ENCODE data around the gene ZNF768. TPM values are rescaled to one million over a fixed set of nuclear protein-coding genes. Genes with fewer than 3 reads are reported as not detected.

Gene ZNF768
- total and polyA plus RNA-seq, 2 experiments from 2014 or later: 8.3 to 43.0 TPM

DNA sequence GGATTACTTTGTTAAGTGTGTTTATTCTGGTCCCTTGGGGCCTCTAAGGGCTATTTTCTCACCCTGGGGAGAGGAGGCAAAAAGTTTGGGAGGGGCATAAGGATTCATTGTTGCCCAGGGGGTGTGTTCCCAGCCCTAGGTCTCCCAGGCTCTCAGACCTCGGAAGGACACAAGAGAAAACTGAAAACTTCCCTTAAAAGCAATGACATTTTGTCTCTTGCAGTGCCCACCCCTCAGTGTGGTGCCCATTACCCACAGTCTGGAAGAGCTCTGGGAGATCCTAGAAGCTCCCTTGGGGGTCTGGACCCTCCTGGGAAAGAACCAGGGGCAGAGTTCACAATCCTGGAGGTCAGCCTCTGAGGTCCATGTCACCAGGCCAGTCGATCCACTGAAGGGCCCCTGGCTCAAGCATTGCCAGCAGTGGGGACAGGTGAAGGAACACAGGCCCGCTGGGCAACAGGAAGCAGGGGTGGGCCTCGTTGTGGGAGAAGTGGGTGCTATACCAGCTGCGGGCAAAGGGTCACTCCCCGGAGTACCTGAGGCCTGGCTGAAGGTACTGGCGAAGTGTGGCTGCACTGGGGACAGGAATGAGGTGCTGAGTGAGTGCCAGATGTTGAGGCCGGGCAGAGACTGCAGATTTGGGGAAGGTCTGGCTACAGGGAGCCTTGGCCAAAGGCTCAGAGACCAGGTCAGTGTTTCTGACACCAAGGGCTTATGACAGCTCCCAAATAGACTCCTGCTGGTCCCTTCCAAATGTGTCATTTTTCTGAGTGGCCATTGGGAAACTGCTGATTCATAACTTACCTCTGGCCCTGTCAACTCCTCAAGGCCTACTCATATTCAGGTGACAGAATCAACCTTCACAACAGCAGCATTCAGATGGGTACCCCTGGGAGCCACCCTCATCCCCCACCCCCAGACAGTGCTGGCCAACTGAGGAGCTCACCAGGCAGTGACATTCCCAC is 12.9 kb upstream of the ZNF768 start:
- ATAC-seq: no peak

More for the DNA sequence above, 12.9 kb upstream of the ZNF768 start:
- DNase-seq (ENCODE audit: low spot score): no peak
- peaks cover 18% of the 10 kb centered on the region; the same call in 2 of the 3 replicates for H3K4me1 Mint-ChIP-seq
- no peaks in the 10 kb centered on the region for H3K9me2 ChIP-seq (ENCODE audit: insufficient read depth)
- no peak overlapping the region for H3K4me3 ChIP-seq
- no peak for TF ChIP-seq CREB1 (CRISPR knock-in tag; IDR thresholded peaks at IDR 0.05; ENCODE audit: low read depth)
- no peak for TF ChIP-seq ZNF114 (CRISPR knock-in tag; IDR thresholded peaks at IDR 0.05)
- TF ChIP-seq ZNF331 (CRISPR knock-in tag; IDR thresholded peaks at IDR 0.05; ENCODE audit: low read depth): no peak
- TF ChIP-seq STAT1 (IDR thresholded peaks at IDR 0.05; ENCODE audit: unreplicated experiment): no peak
- TF ChIP-seq, protein P1, sequence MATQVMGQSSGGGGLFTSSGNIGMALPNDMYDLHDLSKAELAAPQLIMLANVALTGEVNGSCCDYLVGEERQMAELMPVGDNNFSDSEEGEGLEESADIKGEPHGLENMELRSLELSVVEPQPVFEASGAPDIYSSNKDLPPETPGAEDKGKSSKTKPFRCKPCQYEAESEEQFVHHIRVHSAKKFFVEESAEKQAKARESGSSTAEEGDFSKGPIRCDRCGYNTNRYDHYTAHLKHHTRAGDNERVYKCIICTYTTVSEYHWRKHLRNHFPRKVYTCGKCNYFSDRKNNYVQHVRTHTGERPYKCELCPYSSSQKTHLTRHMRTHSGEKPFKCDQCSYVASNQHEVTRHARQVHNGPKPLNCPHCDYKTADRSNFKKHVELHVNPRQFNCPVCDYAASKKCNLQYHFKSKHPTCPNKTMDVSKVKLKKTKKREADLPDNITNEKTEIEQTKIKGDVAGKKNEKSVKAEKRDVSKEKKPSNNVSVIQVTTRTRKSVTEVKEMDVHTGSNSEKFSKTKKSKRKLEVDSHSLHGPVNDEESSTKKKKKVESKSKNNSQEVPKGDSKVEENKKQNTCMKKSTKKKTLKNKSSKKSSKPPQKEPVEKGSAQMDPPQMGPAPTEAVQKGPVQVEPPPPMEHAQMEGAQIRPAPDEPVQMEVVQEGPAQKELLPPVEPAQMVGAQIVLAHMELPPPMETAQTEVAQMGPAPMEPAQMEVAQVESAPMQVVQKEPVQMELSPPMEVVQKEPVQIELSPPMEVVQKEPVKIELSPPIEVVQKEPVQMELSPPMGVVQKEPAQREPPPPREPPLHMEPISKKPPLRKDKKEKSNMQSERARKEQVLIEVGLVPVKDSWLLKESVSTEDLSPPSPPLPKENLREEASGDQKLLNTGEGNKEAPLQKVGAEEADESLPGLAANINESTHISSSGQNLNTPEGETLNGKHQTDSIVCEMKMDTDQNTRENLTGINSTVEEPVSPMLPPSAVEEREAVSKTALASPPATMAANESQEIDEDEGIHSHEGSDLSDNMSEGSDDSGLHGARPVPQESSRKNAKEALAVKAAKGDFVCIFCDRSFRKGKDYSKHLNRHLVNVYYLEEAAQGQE (IDR thresholded peaks at IDR 0.05; ENCODE audit: unreplicated experiment): no peak
- TF ChIP-seq EZH2 (IDR thresholded peaks at IDR 0.05; ENCODE audit: low read depth, unreplicated experiment): no peak
- TF ChIP-seq POLR2AphosphoS5 (IDR thresholded peaks at IDR 0.05; ENCODE audit: low read depth): no peak
- TF ChIP-seq, protein P2, sequence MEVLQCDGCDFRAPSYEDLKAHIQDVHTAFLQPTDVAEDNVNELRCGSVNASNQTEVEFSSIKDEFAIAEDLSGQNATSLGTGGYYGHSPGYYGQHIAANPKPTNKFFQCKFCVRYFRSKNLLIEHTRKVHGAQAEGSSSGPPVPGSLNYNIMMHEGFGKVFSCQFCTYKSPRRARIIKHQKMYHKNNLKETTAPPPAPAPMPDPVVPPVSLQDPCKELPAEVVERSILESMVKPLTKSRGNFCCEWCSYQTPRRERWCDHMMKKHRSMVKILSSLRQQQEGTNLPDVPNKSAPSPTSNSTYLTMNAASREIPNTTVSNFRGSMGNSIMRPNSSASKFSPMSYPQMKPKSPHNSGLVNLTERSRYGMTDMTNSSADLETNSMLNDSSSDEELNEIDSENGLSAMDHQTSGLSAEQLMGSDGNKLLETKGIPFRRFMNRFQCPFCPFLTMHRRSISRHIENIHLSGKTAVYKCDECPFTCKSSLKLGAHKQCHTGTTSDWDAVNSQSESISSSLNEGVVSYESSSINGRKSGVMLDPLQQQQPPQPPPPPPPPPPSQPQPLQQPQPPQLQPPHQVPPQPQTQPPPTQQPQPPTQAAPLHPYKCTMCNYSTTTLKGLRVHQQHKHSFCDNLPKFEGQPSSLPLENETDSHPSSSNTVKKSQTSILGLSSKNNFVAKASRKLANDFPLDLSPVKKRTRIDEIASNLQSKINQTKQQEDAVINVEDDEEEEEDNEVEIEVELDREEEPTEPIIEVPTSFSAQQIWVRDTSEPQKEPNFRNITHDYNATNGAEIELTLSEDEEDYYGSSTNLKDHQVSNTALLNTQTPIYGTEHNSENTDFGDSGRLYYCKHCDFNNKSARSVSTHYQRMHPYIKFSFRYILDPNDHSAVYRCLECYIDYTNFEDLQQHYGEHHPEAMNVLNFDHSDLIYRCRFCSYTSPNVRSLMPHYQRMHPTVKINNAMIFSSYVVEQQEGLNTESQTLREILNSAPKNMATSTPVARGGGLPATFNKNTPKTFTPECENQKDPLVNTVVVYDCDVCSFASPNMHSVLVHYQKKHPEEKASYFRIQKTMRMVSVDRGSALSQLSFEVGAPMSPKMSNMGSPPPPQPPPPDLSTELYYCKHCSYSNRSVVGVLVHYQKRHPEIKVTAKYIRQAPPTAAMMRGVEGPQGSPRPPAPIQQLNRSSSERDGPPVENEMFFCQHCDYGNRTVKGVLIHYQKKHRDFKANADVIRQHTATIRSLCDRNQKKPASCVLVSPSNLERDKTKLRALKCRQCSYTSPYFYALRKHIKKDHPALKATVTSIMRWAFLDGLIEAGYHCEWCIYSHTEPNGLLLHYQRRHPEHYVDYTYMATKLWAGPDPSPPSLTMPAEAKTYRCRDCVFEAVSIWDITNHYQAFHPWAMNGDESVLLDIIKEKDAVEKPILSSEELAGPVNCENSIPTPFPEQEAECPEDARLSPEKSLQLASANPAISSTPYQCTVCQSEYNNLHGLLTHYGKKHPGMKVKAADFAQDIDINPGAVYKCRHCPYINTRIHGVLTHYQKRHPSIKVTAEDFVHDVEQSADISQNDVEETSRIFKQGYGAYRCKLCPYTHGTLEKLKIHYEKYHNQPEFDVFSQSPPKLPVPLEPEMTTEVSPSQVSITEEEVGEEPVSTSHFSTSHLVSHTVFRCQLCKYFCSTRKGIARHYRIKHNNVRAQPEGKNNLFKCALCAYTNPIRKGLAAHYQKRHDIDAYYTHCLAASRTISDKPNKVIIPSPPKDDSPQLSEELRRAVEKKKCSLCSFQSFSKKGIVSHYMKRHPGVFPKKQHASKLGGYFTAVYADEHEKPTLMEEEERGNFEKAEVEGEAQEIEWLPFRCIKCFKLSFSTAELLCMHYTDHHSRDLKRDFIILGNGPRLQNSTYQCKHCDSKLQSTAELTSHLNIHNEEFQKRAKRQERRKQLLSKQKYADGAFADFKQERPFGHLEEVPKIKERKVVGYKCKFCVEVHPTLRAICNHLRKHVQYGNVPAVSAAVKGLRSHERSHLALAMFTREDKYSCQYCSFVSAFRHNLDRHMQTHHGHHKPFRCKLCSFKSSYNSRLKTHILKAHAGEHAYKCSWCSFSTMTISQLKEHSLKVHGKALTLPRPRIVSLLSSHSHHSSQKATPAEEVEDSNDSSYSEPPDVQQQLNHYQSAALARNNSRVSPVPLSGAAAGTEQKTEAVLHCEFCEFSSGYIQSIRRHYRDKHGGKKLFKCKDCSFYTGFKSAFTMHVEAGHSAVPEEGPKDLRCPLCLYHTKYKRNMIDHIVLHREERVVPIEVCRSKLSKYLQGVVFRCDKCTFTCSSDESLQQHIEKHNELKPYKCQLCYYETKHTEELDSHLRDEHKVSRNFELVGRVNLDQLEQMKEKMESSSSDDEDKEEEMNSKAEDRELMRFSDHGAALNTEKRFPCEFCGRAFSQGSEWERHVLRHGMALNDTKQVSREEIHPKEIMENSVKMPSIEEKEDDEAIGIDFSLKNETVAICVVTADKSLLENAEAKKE (CRISPR knock-in tag; IDR thresholded peaks at IDR 0.05): no peak
- TF ChIP-seq EZH2phosphoT487 (IDR thresholded peaks at IDR 0.05; ENCODE audit: unreplicated experiment): no peak
- TF ChIP-seq, protein P3, sequence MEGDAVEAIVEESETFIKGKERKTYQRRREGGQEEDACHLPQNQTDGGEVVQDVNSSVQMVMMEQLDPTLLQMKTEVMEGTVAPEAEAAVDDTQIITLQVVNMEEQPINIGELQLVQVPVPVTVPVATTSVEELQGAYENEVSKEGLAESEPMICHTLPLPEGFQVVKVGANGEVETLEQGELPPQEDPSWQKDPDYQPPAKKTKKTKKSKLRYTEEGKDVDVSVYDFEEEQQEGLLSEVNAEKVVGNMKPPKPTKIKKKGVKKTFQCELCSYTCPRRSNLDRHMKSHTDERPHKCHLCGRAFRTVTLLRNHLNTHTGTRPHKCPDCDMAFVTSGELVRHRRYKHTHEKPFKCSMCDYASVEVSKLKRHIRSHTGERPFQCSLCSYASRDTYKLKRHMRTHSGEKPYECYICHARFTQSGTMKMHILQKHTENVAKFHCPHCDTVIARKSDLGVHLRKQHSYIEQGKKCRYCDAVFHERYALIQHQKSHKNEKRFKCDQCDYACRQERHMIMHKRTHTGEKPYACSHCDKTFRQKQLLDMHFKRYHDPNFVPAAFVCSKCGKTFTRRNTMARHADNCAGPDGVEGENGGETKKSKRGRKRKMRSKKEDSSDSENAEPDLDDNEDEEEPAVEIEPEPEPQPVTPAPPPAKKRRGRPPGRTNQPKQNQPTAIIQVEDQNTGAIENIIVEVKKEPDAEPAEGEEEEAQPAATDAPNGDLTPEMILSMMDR (conservative IDR thresholded peaks at IDR 0.05; ENCODE audit: low read depth in 2 of 2): no peak
- TF ChIP-seq, protein P4, sequence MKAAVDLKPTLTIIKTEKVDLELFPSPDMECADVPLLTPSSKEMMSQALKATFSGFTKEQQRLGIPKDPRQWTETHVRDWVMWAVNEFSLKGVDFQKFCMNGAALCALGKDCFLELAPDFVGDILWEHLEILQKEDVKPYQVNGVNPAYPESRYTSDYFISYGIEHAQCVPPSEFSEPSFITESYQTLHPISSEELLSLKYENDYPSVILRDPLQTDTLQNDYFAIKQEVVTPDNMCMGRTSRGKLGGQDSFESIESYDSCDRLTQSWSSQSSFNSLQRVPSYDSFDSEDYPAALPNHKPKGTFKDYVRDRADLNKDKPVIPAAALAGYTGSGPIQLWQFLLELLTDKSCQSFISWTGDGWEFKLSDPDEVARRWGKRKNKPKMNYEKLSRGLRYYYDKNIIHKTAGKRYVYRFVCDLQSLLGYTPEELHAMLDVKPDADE (IDR thresholded peaks at IDR 0.05): no peak
- no peak for TF ChIP-seq NANOG (IDR thresholded peaks at IDR 0.05; ENCODE audit: borderline replicate concordance)
- no peak for TF ChIP-seq JUNB (IDR thresholded peaks at IDR 0.05; ENCODE audit: unreplicated experiment)
- H3K27me3 Mint-ChIP-seq (ENCODE audit: insufficient read depth, low read depth, poor library complexity): peaks cover 6% of the 10 kb centered on the region
- H3F3A ChIP-seq (replicated peaks; ENCODE audit: low read depth): peaks cover 21% of the 10 kb centered on the region
- H2AFZ ChIP-seq: no peak overlapping the region
- peaks cover 42% of the 10 kb centered on the region for H3K4me1 ChIP-seq (ENCODE audit: insufficient read depth)
- H3K36me3 Mint-ChIP-seq (ENCODE audit: low read depth): peaks cover 13% of the 10 kb centered on the region
- no peaks in the 10 kb centered on the region for H3K36me3 ChIP-seq (ENCODE audit: insufficient read depth)
- no peaks in the 10 kb centered on the region for H4K20me1 ChIP-seq (replicated peaks; ENCODE audit: insufficient read depth)
- no peaks in the 10 kb centered on the region for H3K27me3 ChIP-seq (ENCODE audit: insufficient read depth)
- no peak overlapping the region for H3K4me2 ChIP-seq
- no peak overlapping the region for H3K4me3 Mint-ChIP-seq
- H3K27ac ChIP-seq (ENCODE audit: low read depth): no peak overlapping the region
- no peaks in the 10 kb centered on the region for H3K9me3 Mint-ChIP-seq
- H3K27ac Mint-ChIP-seq: peak overlapping the region; percentile 31
- H3K79me2 ChIP-seq (replicated peaks; ENCODE audit: insufficient read depth): no peaks in the 10 kb centered on the region

All from GM23338 (cell line).